Measurements from ENCODE around the gene FBXO46. TPM values are rescaled to one million over a fixed set of nuclear protein-coding genes. Genes with fewer than 3 reads are reported as not detected.

Gene FBXO46
- total RNA-seq, 1 experiment from 2014 or later = 12.8 TPM

- ChIA-PET POLR2A (ENCODE audit: unreplicated experiment) (no interaction called here), CTCF (no interaction called here)
- Histone ChIP-seq H3K79me2 (ENCODE audit: low read length) (peaks cover 29% of the 10 kb centered on the region), H3K9me2 (replicated peaks; ENCODE audit: low read length) (no peaks in the 10 kb centered on the region), H2AFZ (ENCODE audit: low read length) (no peak overlapping the region), H3K9ac (ENCODE audit: low read length) (no peak overlapping the region), H3K4me1 (ENCODE audit: insufficient read depth, low read length) (peaks cover 11% of the 10 kb centered on the region), H4K20me1 (ENCODE audit: low read length) (no peaks in the 10 kb centered on the region), H3K4me2 (ENCODE audit: low read length) (no peak overlapping the region), H3K27ac (ENCODE audit: low read length) (no peak overlapping the region), H3K27me3 (ENCODE audit: low read length) (no peaks in the 10 kb centered on the region), H3K36me3 (ENCODE audit: low read depth, low read length) (no peaks in the 10 kb centered on the region), H3K9me3 (ENCODE audit: low read length) (no peaks in the 10 kb centered on the region), H3K4me3 (ENCODE audit: low read length) (no peak overlapping the region), H3F3A (ENCODE audit: low read length, unreplicated experiment) (no peaks in the 10 kb centered on the region)
- no TSS peak for BruUV-seq (replicated peaks)
- ATAC-seq (no peak), DNase-seq (no peak)
- no peak for TF ChIP-seq CTCF (conservative IDR thresholded peaks at IDR 0.05; ENCODE audit: low read depth, low read length)
- no peak for TF ChIP-seq EZH2phosphoT487 (IDR thresholded peaks at IDR 0.05; ENCODE audit: borderline replicate concordance, low read length)
- no peak for TF ChIP-seq EZH2 (IDR thresholded peaks at IDR 0.05; ENCODE audit: low read length, unreplicated experiment)
- intact Hi-C loops (cut with micrococcal nuclease) = no loop called here
Measured at GRCh38 chr19:45712699-45713067, 18.0 kb downstream of the FBXO46 start.

DNA sequence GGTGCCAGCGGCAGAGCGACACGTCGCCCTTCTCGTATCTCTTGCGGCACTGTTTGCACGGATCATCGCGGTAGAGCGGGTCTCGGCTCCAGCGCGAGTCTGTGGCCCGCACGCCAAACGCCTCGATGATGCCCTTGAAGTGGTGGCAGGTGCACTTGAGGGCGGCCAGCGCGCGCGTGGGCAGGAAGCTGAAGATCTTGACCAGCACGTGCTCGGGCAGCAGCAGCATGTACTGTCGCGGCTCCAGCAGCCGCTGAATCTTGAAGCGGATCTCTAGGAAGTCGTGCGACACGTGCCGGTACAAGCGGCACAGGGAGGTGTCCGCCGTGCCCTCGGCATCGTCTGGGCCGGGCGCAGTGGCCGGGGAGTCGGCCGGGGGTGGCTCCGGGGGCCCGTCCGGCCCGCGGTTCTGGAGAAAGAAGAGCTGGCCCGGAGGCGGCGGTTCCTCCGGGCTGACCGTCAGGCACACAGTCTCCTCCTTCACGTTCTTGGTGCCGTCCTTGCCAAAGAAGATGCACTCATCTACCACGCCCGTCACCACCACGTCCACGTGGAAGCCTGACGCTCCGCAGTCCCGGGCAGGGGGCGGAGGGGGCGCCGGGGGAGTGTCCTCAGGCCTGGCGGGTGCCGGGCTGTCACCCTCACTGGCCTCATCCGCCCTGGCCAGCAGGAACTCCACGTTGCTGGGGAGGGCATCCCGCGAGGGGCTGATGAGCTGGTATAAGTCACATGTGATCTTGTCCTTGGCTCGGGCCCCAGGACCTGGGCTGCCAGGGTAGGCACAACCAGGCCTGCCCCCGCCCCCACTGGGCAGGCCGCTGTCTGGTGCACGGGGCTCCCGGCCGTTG, 18.6 kb downstream of the FBXO46 start:
- ChIA-PET CTCF (no interaction called here), POLR2A (ENCODE audit: unreplicated experiment) (no interaction called here)
- H3K27ac ChIP-seq (ENCODE audit: low read length) = no peak overlapping the region
- no peak overlapping the region for H3K9ac ChIP-seq (ENCODE audit: low read length)
- H3K27me3 ChIP-seq (ENCODE audit: low read length) = no peaks in the 10 kb centered on the region
- no peaks in the 10 kb centered on the region for H3K9me2 ChIP-seq (replicated peaks; ENCODE audit: low read length)
- DNase-seq (no peak), ATAC-seq (no peak)
- H3K9me3 ChIP-seq (ENCODE audit: low read length) = no peaks in the 10 kb centered on the region
- H4K20me1 ChIP-seq (ENCODE audit: low read length) = no peaks in the 10 kb centered on the region
- TF ChIP-seq CTCF (conservative IDR thresholded peaks at IDR 0.05; ENCODE audit: low read depth, low read length) (no peak), EZH2phosphoT487 (IDR thresholded peaks at IDR 0.05; ENCODE audit: borderline replicate concordance, low read length) (no peak), EZH2 (IDR thresholded peaks at IDR 0.05; ENCODE audit: low read length, unreplicated experiment) (no peak)
- no peak overlapping the region for H3K4me2 ChIP-seq (ENCODE audit: low read length)
- peaks cover 8% of the 10 kb centered on the region for H3K4me1 ChIP-seq (ENCODE audit: insufficient read depth, low read length)
- intact Hi-C loops (cut with micrococcal nuclease) = no loop called here
- no peak overlapping the region for H2AFZ ChIP-seq (ENCODE audit: low read length)
- H3K79me2 ChIP-seq (ENCODE audit: low read length) = peaks cover 29% of the 10 kb centered on the region
- no TSS peak for BruUV-seq (replicated peaks)
- H3F3A ChIP-seq (ENCODE audit: low read length, unreplicated experiment) = no peaks in the 10 kb centered on the region
- no peaks in the 10 kb centered on the region for H3K36me3 ChIP-seq (ENCODE audit: low read depth, low read length)
- no peak overlapping the region for H3K4me3 ChIP-seq (ENCODE audit: low read length)

DNA sequence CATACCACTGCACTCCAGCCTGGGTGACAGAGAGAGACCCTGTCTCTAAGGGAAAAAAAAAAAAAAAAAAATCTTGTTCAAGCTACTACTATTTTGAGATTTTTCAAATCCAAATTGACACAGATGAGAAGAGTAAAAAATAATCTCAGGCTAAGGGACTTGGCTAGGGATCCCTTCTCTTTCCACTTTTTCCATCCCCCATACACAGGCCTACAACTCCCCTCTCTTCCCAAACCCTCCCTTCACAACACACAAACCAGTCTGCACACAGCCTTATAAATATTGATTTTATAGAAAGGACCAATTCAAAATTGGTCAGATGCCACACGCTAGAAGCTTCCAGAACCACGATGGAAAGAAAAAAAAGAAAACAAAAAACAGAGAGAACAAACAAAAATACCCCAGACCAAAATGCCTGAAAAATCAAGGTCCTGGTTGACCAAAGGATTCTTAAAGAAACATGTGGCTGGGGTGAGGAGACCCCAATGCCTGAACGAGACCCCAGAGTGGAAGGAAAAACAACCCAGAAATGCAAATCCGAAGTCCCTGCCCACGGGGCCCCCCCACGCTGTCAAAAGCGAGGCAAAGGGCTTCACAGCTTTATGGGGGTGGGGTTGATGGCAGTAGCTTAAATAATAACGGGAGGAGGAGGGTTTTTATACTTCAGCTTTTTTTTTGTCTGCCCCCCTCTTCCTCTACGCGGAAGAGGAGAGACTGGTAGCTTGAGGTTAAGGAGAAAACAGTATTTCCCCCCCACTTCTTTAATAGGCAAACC, 20.2 kb downstream of the FBXO46 start:
- CTCF ChIA-PET = no interaction called here
- BruUV-seq (replicated peaks) = no TSS peak
- no peak for ATAC-seq

More for the DNA sequence above, 20.2 kb downstream of the FBXO46 start:
- no peak for DNase-seq
- H4K20me1 ChIP-seq (ENCODE audit: low read length) = no peaks in the 10 kb centered on the region
- no peaks in the 10 kb centered on the region for H3K9me2 ChIP-seq (replicated peaks; ENCODE audit: low read length)
- H3K4me1 ChIP-seq (ENCODE audit: insufficient read depth, low read length) = no peaks in the 10 kb centered on the region
- H3K36me3 ChIP-seq (ENCODE audit: low read depth, low read length) = no peaks in the 10 kb centered on the region
- no peaks in the 10 kb centered on the region for H3F3A ChIP-seq (ENCODE audit: low read length, unreplicated experiment)
- no peak overlapping the region for H3K9ac ChIP-seq (ENCODE audit: low read length)
- no peak overlapping the region for H3K27ac ChIP-seq (ENCODE audit: low read length)
- H2AFZ ChIP-seq (ENCODE audit: low read length) = no peak overlapping the region
- intact Hi-C loops (cut with micrococcal nuclease) = no loop called here
- H3K4me3 ChIP-seq (ENCODE audit: low read length) = no peak overlapping the region
- H3K9me3 ChIP-seq (ENCODE audit: low read length) = no peaks in the 10 kb centered on the region
- no peak overlapping the region for H3K4me2 ChIP-seq (ENCODE audit: low read length)
- no peak for TF ChIP-seq CTCF (conservative IDR thresholded peaks at IDR 0.05; ENCODE audit: low read depth, low read length)
- no peak for TF ChIP-seq EZH2 (IDR thresholded peaks at IDR 0.05; ENCODE audit: low read length, unreplicated experiment)
- H3K27me3 ChIP-seq (ENCODE audit: low read length) = no peaks in the 10 kb centered on the region
- peaks cover 13% of the 10 kb centered on the region for H3K79me2 ChIP-seq (ENCODE audit: low read length)
- POLR2A ChIA-PET (ENCODE audit: unreplicated experiment) = no interaction called here
